HEK293T (cell line): ENCODE results near the gene HSP90AA1.
"Not testable (repeated sequence)": the region's sequence is repeated elsewhere in the genome, so short reads cannot be mapped to it uniquely, and the experiment has no call there.

ENCODE experiments used
- CTCF ChIA-PET: fragments of 350-600 bp; formaldehyde crosslinking; extraction: SDS; loops from one replicate; lab custom pipeline; 2021; ENCODE audit warnings: antibody characterized with exemption, inconsistent platforms; lab: Yijun Ruan, JAX
- POLR2A ChIA-PET: fragments of 350-600 bp; formaldehyde crosslinking; extraction: SDS; loops from one replicate; lab custom pipeline; 2020; ENCODE audit warnings: antibody characterized with exemption, inconsistent platforms; lab: Yijun Ruan, JAX
- DNase-seq: peaks from one replicate; pipeline ENCODE4 v3.0.0; 2012; ENCODE audit warnings: mixed read lengths; ENCODE audit errors: extremely low spot score
- ARNT ChIP-seq: fragments of 450-650 bp; IDR thresholded peaks from 2 replicates; pipeline ENCODE4 v1.6.1; 2017; ENCODE audit warnings: mild to moderate bottlenecking
- BHLHE40 ChIP-seq: fragments of 450-650 bp; IDR thresholded peaks from 2 replicates; pipeline ENCODE4 v1.6.1; 2016; ENCODE audit warnings: mild to moderate bottlenecking, moderate library complexity, borderline replicate concordance
- CTBP1 ChIP-seq: fragments of 450-650 bp; IDR thresholded peaks from 2 replicates; pipeline ENCODE4 v1.6.1; 2016; ENCODE audit warnings: borderline replicate concordance
- ELF4 ChIP-seq: fragments of 450-650 bp; IDR thresholded peaks from 2 replicates; pipeline ENCODE4 v1.6.1; 2017; ENCODE audit warnings: antibody characterized with exemption
- FOXA1 ChIP-seq: fragments of 450-650 bp; IDR thresholded peaks from 2 replicates; pipeline ENCODE4 v1.6.1; 2016; ENCODE audit warnings: mild to moderate bottlenecking
- FOXK2 ChIP-seq: fragments of 450-650 bp; IDR thresholded peaks from 2 replicates; pipeline ENCODE4 v1.6.1; 2016; ENCODE audit warnings: mild to moderate bottlenecking
- FOXM1 ChIP-seq: fragments of 450-650 bp; IDR thresholded peaks from 2 replicates; pipeline ENCODE4 v1.6.1; 2017; ENCODE audit warnings: mild to moderate bottlenecking, borderline replicate concordance
- HDGF ChIP-seq: fragments of 450-650 bp; IDR thresholded peaks from 2 replicates; pipeline ENCODE4 v1.6.1; 2017; ENCODE audit warnings: antibody characterized with exemption, borderline replicate concordance
- L3MBTL2 ChIP-seq: fragments of 450-650 bp; conservative IDR thresholded peaks from 2 replicates; pipeline ENCODE4 v1.6.1; 2016; ENCODE audit warnings: mild to moderate bottlenecking
- LEF1 ChIP-seq: fragments of 450-650 bp; IDR thresholded peaks from 2 replicates; pipeline ENCODE4 v1.6.1; 2017; ENCODE audit warnings: mild to moderate bottlenecking, borderline replicate concordance
- NFRKB ChIP-seq: fragments of 450-650 bp; IDR thresholded peaks from 2 replicates; pipeline ENCODE4 v1.6.1; 2016; ENCODE audit warnings: mild to moderate bottlenecking, moderate library complexity
- SP1 ChIP-seq: fragments of 450-650 bp; IDR thresholded peaks from 2 replicates; pipeline ENCODE4 v1.6.1; 2017
- SUZ12 ChIP-seq: fragments of 450-650 bp; IDR thresholded peaks from 2 replicates; pipeline ENCODE4 v1.6.1; 2016; ENCODE audit warnings: mild to moderate bottlenecking
- TARDBP ChIP-seq: fragments of 450-650 bp; IDR thresholded peaks from 2 replicates; pipeline ENCODE4 v1.6.1; 2016
- ZNF384 ChIP-seq: fragments of 450-650 bp; IDR thresholded peaks from 2 replicates; pipeline ENCODE4 v1.6.1; 2016
- TF ChIP-seq, protein P1 (sequence below): fragments of 450-650 bp; IDR thresholded peaks from 2 replicates; pipeline ENCODE4 v1.6.1; 2016

Gene HSP90AA1

DNA sequence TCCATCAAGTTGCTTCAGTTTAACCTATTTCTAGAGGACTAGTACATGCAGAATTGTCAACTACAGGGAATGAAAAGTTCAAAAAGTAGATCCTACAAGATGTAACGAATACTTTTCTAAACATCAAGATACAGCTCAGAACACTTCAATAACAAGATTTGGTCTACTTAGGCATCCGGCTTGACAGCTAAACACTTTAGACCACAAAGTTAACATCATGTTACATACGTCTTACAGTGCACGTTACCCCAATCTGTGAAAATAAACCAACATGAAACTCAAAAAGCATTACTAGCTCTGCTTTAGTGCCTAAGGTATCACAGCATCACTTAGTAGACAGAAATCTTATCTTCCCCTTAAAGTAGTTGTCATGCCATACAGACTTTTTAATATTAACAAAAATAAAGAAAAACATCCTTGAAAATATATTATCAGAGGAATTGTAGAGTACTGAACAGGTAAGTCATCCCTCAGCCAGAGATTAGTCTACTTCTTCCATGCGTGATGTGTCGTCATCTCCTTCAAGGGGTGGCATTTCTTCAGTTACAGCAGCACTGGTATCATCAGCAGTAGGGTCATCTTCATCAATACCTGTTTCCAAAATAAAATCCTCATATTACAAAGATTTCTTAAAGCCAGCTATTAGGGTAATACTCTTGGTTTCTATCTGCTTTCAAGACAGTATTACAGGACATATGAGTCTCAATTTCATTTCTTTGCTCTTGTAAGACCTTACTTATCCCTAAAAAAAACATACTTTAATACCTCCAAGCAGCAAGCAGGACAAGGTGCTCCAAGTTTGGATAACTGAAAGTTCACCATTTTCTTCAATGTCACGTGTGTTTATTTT lies 5.4 kb downstream of the HSP90AA1 start:
- ChIA-PET CTCF (no interaction called here), POLR2A (no interaction called here)
- TF ChIP-seq SUZ12 (no peak), FOXM1 (no peak), FOXA1 (no peak), CTBP1 (no peak), TARDBP (no peak), LEF1 (no peak), ELF4 (no peak), NFRKB (no peak), FOXK2 (no peak), HDGF (no peak)
- TF ChIP-seq, protein P1, sequence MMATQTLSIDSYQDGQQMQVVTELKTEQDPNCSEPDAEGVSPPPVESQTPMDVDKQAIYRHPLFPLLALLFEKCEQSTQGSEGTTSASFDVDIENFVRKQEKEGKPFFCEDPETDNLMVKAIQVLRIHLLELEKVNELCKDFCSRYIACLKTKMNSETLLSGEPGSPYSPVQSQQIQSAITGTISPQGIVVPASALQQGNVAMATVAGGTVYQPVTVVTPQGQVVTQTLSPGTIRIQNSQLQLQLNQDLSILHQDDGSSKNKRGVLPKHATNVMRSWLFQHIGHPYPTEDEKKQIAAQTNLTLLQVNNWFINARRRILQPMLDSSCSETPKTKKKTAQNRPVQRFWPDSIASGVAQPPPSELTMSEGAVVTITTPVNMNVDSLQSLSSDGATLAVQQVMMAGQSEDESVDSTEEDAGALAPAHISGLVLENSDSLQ = no peak
- DNase-seq = no peak

DNA sequence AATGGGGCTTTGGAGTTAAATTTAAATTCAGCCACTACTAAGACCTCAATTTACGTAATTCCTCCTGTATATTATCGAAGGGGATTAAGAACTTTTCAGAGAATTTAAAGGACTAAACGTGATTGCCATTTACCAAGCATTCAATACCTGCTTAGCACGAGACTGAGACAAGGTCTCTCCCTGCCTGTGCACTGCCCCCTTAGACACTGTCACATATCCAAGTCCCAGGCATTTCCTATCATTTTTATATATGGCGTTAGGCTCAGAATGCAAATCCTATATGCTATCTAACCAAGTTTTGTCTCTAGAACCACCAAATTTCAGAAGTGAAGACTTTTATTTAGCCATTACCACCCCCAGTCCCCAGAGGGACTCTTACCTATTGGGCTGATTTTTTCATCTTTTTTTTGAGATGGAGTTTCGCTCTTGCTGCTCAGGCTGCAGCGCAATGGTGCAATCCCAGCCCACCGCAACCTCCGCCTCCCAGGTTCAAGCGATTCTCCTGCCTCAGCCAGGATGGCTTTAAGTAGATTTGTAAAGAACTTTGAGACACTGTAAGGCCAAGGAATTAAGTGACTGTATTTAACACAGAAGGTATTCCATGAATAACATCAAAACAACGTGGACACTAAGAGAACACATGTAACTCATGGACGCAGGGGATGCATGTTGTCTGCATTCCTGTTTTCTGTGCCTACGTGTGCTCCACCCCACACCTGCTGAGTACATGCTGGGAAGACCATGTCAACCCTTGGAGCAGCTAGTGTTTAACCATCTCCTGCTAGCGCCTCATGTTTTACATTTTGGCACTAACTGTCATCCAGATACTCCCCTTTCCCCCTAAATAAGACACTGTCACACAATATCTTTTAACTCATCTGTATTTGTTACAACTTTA lies 6.4 kb downstream of the HSP90AA1 start:
- ChIA-PET POLR2A (no interaction called here), CTCF (interaction anchor here (0.5 kb wide), 1 partner anchor 127 kb away, joined by 8 read pairs; no protein-coding TSS in a partner anchor)
- TF ChIP-seq SP1 (no peak), TARDBP (no peak), LEF1 (no peak), FOXK2 (no peak), ELF4 (no peak), CTBP1 (no peak), ARNT (no peak), NFRKB (no peak), FOXM1 (no peak)
- no peak for DNase-seq

DNA sequence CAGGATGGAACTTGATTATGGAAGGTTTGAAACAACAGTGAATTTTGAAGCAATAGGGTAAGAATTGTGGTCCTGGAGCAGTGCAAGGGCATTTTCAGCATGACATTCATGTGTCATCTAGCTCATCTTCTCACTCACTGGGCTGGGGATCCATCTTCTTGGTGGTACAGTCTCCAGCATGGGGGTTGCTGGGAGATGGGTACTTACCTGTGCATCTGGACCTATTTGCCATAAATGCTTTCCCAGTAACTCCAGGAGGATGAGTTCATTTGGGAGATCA lies 7.2 kb downstream of the HSP90AA1 start:
- POLR2A ChIA-PET = interaction anchor here (1.4 to 1.5 kb wide), 2 partner anchors 12 to 17 kb away, joined by 3 to 7 read pairs; no protein-coding TSS in a partner anchor
- TF ChIP-seq NFRKB = no peak
- no peak for TF ChIP-seq TARDBP
- TF ChIP-seq FOXK2 = no peak
- TF ChIP-seq SP1 = no peak
- TF ChIP-seq CTBP1 = no peak
- TF ChIP-seq FOXA1 = no peak
- no peak for TF ChIP-seq HDGF
- TF ChIP-seq ZNF384 = no peak
- TF ChIP-seq SUZ12 = no peak
- TF ChIP-seq ELF4 = no peak
- TF ChIP-seq ARNT = no peak
- TF ChIP-seq LEF1 = no peak
- TF ChIP-seq FOXM1 = no peak
- no peak for TF ChIP-seq BHLHE40
- TF ChIP-seq L3MBTL2 = no peak
- TF ChIP-seq, protein P1 = no peak

DNA sequence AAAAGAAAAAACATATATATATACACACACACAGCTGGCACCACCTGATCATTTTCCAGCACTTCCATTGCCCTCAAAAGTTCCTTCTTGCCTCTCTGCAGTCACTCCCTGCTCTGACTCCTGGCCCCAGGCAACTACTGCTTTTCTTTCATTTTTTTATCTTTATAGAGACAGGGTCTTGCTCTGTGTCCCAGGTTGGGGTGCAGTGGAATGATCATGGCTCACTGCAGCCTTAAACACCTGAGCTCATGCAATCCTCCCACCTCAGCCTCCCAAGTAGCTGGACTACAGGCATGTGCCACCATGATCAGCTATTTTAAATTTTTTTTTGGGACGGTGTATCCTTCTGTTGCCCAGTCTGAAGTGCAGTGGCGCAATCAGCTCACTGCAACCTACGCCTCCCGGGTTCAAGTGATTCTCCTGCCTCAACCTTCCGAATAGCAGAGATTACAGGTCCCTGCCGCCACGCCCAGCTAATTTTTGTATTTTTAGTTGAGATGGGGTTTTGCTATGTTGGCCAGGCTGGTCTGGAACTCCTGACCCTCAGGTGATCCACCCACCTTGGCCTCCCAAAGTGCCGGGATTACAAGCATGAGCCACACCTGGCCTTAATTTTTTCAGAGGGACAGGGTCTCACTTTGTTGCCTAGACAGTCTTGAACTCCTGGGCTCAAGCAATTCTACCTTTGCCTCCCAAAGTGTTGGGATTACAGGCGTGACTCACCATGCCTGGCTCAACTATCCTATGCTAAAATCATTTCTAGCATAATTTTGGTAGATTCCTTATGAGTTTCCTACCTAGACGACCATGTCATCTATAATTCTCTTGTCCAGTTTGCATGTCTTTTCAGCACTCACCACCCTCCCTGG lies 7.8 kb downstream of the HSP90AA1 start:
- POLR2A ChIA-PET = interaction anchor here (1.4 to 1.6 kb wide), 4 partner anchors 12 to 16 kb away, joined by 3 to 7 read pairs (median 4); no protein-coding TSS in a partner anchor
- CTCF ChIA-PET = no interaction called here
- DNase-seq = no peak
- TF ChIP-seq SUZ12 = no peak
- no peak for TF ChIP-seq FOXK2

More for the DNA sequence above, 7.2 kb downstream of the HSP90AA1 start:
- CTCF ChIA-PET = interaction anchor here (0.5 kb wide), 1 partner anchor 126 kb away, joined by 8 read pairs; no protein-coding TSS in a partner anchor
- DNase-seq = no peak

DNA sequence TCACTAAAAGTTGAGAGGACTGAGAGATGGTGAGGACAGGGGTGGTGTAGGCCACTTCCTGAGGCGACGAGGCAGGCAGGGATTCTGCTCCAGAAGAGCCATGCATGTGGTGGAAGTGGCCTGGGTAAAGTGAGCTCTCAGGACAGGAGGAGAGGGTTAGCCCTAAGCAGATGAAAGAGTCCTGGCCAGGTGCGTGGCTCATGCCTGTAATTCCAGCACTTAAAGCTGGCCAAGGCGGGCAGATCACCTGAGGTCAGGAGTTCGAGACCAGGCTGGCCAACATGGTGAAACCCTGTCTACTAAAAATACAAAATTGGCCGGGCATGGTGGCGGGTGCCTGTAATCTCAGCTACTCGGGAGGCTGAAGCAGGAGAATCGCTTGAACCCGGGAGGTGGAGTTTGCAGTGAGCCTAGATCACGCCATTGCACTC lies 8.5 kb downstream of the HSP90AA1 start:
- CTCF ChIA-PET, DNase-seq: not testable (repeated sequence)
- POLR2A ChIA-PET = interaction anchor here (1.4 to 1.6 kb wide), 4 partner anchors 12 to 16 kb away, joined by 3 to 7 read pairs (median 4); no protein-coding TSS in a partner anchor

DNA sequence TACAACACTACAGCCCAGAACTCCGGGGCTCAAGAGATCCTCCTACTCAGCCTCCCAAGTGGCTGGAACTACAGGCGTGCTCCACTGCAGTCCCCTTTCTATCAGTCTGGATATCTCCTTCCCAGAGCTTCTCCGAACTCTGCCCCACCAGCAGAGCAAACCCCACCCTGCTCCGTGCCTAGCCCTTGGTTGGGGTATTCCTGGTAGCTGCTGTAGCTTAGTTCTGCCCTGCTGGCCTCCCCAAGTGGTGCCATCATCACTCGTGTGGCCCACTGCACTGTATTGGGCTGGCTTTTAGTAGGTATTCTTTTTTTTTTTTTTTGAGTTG lies 9.5 kb downstream of the HSP90AA1 start:
- ChIA-PET POLR2A (interaction anchor here (1.2 to 1.8 kb wide), 3 partner anchors 8 to 62 kb away, joined by 4 read pairs; partner anchors contain the start of gene WDR20), CTCF (no interaction called here)
- DNase-seq = no peak
- TF ChIP-seq CTBP1 (no peak), HDGF (no peak), ZNF384 (no peak), NFRKB (no peak), FOXK2 (no peak), FOXM1 (no peak), L3MBTL2 (no peak), FOXA1 (no peak), LEF1 (no peak), ARNT (no peak), TARDBP (no peak)
- TF ChIP-seq, protein P1 = no peak
